ENCODE measurements around the gene ST8SIA6. TPM values are rescaled to one million over a fixed set of nuclear protein-coding genes. Genes with fewer than 3 reads are reported as not detected.

Gene ST8SIA6
- total RNA-seq, 1 donor from 2014 or later: 5.1 TPM

- no peaks in the 10 kb centered on the region for H3F3A ChIP-seq (ENCODE audit: low read depth)
- no peak overlapping the region for H3K9ac ChIP-seq
- no peaks in the 10 kb centered on the region for H3K27me3 ChIP-seq
- H3K36me3 ChIP-seq: no peaks in the 10 kb centered on the region
- Mint-ChIP-seq H3K27ac (no peak overlapping the region), H3K36me3 (no peaks in the 10 kb centered on the region), H3K4me1 (no peaks in the 10 kb centered on the region), H3K9me3 (peaks cover 6% of the 10 kb centered on the region), H3K27me3 (ENCODE audit: insufficient read depth, low read depth) (peaks cover 10% of the 10 kb centered on the region), H3K4me3 (no peak overlapping the region)
- H3K4me1 ChIP-seq: no peaks in the 10 kb centered on the region
- TF ChIP-seq CTCF (IDR thresholded peaks at IDR 0.05) (no peak), EZH2 (IDR thresholded peaks at IDR 0.05) (no peak), EZH2phosphoT487 (IDR thresholded peaks at IDR 0.05) (no peak)
- H3K79me2 ChIP-seq (ENCODE audit: low read depth): no peaks in the 10 kb centered on the region
- H4K20me1 ChIP-seq (ENCODE audit: low read depth): no peaks in the 10 kb centered on the region
- DNase-seq (ENCODE audit: low spot score): no peak
- no peak overlapping the region for H3K27ac ChIP-seq
- no peak overlapping the region for H3K4me2 ChIP-seq
- H2AFZ ChIP-seq (replicated peaks): no peak overlapping the region
- no peaks in the 10 kb centered on the region for H3K9me3 ChIP-seq (ENCODE audit: low read depth)
- no peak overlapping the region for H3K4me3 ChIP-seq
These were observed 73.5 kb downstream of the ST8SIA6 start for GRCh38 chr10:17380888-17381287.

- H3K27ac Mint-ChIP-seq: no peak overlapping the region
- no peaks in the 10 kb centered on the region for H3K4me1 ChIP-seq
- no peak overlapping the region for H3K4me3 Mint-ChIP-seq
- H4K20me1 ChIP-seq (ENCODE audit: low read depth): no peaks in the 10 kb centered on the region
- no peak overlapping the region for H3K9ac ChIP-seq
- no peaks in the 10 kb centered on the region for H3K79me2 ChIP-seq (ENCODE audit: low read depth)
- TF ChIP-seq CTCF (IDR thresholded peaks at IDR 0.05) (no peak), EZH2phosphoT487 (IDR thresholded peaks at IDR 0.05) (no peak), EZH2 (IDR thresholded peaks at IDR 0.05) (no peak)
- no peaks in the 10 kb centered on the region for H3K4me1 Mint-ChIP-seq
- no peaks in the 10 kb centered on the region for H3F3A ChIP-seq (ENCODE audit: low read depth)
- H3K27me3 ChIP-seq: no peaks in the 10 kb centered on the region
- no peak overlapping the region for H3K4me2 ChIP-seq
- H3K9me3 ChIP-seq (ENCODE audit: low read depth): no peaks in the 10 kb centered on the region
- no peaks in the 10 kb centered on the region for H3K36me3 ChIP-seq
- no peaks in the 10 kb centered on the region for H3K36me3 Mint-ChIP-seq
- H3K27ac ChIP-seq: no peak overlapping the region
- peaks cover 8% of the 10 kb centered on the region for H3K27me3 Mint-ChIP-seq (ENCODE audit: insufficient read depth, low read depth)
- H2AFZ ChIP-seq (replicated peaks): no peak overlapping the region
- DNase-seq (ENCODE audit: low spot score): no peak
- H3K9me3 Mint-ChIP-seq: peaks cover 3% of the 10 kb centered on the region
- no peak overlapping the region for H3K4me3 ChIP-seq
These were observed 74.4 kb downstream of the ST8SIA6 start for GRCh38 chr10:17380016-17380415.

- H3F3A ChIP-seq (ENCODE audit: low read depth): no peaks in the 10 kb centered on the region
- H3K36me3 ChIP-seq: no peaks in the 10 kb centered on the region
- H4K20me1 ChIP-seq (ENCODE audit: low read depth): no peaks in the 10 kb centered on the region
- Mint-ChIP-seq H3K4me3 (no peak overlapping the region), H3K36me3 (no peaks in the 10 kb centered on the region), H3K4me1 (no peaks in the 10 kb centered on the region), H3K27ac (no peak overlapping the region), H3K9me3 (peaks cover 3% of the 10 kb centered on the region), H3K27me3 (ENCODE audit: insufficient read depth, low read depth) (peaks cover 4% of the 10 kb centered on the region)
- H3K79me2 ChIP-seq (ENCODE audit: low read depth): no peaks in the 10 kb centered on the region
- no peaks in the 10 kb centered on the region for H3K27me3 ChIP-seq
- no peak for DNase-seq (ENCODE audit: low spot score)
- no peaks in the 10 kb centered on the region for H3K9me3 ChIP-seq (ENCODE audit: low read depth)
- no peaks in the 10 kb centered on the region for H3K4me1 ChIP-seq
- no peak overlapping the region for H3K9ac ChIP-seq
- TF ChIP-seq CTCF (IDR thresholded peaks at IDR 0.05): no peak
- no peak for TF ChIP-seq EZH2phosphoT487 (IDR thresholded peaks at IDR 0.05)
- TF ChIP-seq EZH2 (IDR thresholded peaks at IDR 0.05): no peak
- H2AFZ ChIP-seq (replicated peaks): no peak overlapping the region
- H3K4me2 ChIP-seq: no peak overlapping the region
- H3K4me3 ChIP-seq: no peak overlapping the region
- H3K27ac ChIP-seq: no peak overlapping the region
These were observed 75.2 kb downstream of the ST8SIA6 start for GRCh38 chr10:17379151-17379690.
